Lower leg skin (tissue), 3 donors: ENCODE results near the gene TRIM41.

Experiments
- CTCF ChIP-seq, 3 donors: fragments of 450-650 bp; IDR thresholded peaks; one replicate each; pipeline ENCODE4 v1.5.1; 2016; ENCODE audit warnings: antibody characterized with exemption in 3 of 3, mild to moderate bottlenecking in 3 of 3, moderate library complexity in 2 of 3
- POLR2A ChIP-seq, 2 donors: fragments of 450-650 bp; IDR thresholded peaks; one replicate each; pipeline ENCODE4 v1.6.1; 2016 to 2017; ENCODE audit warnings: antibody characterized with exemption in 2 of 2, mild to moderate bottlenecking in 1 of 2, moderate library complexity in 1 of 2

GRCh38 chr5:181224390-181225229 lies 1.5 kb downstream of the TRIM41 start:
- TF ChIP-seq CTCF (IDR thresholded peaks at IDR 0.05) = no peak
- TF ChIP-seq POLR2A (IDR thresholded peaks at IDR 0.05) = no peak
